GM18873 (cell line): ENCODE measurements around the gene CDK5RAP2.
"Not testable (repeated sequence)": the region's sequence is repeated elsewhere in the genome, so short reads cannot be mapped to it uniquely, and the experiment has no call there.

Experiments
- ATAC-seq: cut with Tn5 transposase; IDR thresholded peaks from one replicate; pipeline ENCODE4 v1.9.1; 2021; ENCODE audit warnings: mild to moderate bottlenecking, moderate library complexity, moderate number of reproducible peaks; ENCODE audit not compliant: unreplicated experiment, low FRiP score

Gene CDK5RAP2

GRCh38 chr9:120552210-120552704, 27.7 kb downstream of the CDK5RAP2 start:
- ATAC-seq, result not testable (repeated sequence)

- ATAC-seq, result no peak
Observed at GRCh38 chr9:120545701-120546550, 34.0 kb downstream of the CDK5RAP2 start.

GRCh38 chr9:120544441-120544840, 35.5 kb downstream of the CDK5RAP2 start:
- ATAC-seq, result no peak

GRCh38 chr9:120542701-120543490, 37.1 kb downstream of the CDK5RAP2 start:
- no peak for ATAC-seq

- no peak for ATAC-seq
Observed at GRCh38 chr9:120541921-120542320, 38.0 kb downstream of the CDK5RAP2 start.

- no peak for ATAC-seq
Observed at GRCh38 chr9:120539951-120540350, 40.0 kb downstream of the CDK5RAP2 start.

GRCh38 chr9:120538339-120538738, 41.6 kb downstream of the CDK5RAP2 start:
- ATAC-seq, result no peak

- ATAC-seq, result no peak
Observed at GRCh38 chr9:120536949-120537640, 42.9 kb downstream of the CDK5RAP2 start.

- ATAC-seq, result no peak
Observed at GRCh38 chr9:120536094-120536493, 43.9 kb downstream of the CDK5RAP2 start.

GRCh38 chr9:120534266-120534665, 45.7 kb downstream of the CDK5RAP2 start:
- no peak for ATAC-seq

- ATAC-seq, result no peak
Observed at GRCh38 chr9:120532891-120533290, 47.1 kb downstream of the CDK5RAP2 start.

- ATAC-seq, result no peak
Observed at GRCh38 chr9:120532475-120532874, 47.5 kb downstream of the CDK5RAP2 start.

GRCh38 chr9:120531683-120532300, 48.2 kb downstream of the CDK5RAP2 start:
- ATAC-seq, result no peak

GRCh38 chr9:120530220-120530832, 49.6 kb downstream of the CDK5RAP2 start:
- not testable (repeated sequence) for ATAC-seq

- ATAC-seq, result no peak
Observed at GRCh38 chr9:120528829-120529228, 51.1 kb downstream of the CDK5RAP2 start.

- ATAC-seq, result no peak
Observed at GRCh38 chr9:120528327-120528726, 51.6 kb downstream of the CDK5RAP2 start.

GRCh38 chr9:120526534-120526933, 53.4 kb downstream of the CDK5RAP2 start:
- ATAC-seq, result no peak

GRCh38 chr9:120524863-120525262, 55.1 kb downstream of the CDK5RAP2 start:
- ATAC-seq, result no peak

GRCh38 chr9:120524038-120524437, 55.9 kb downstream of the CDK5RAP2 start:
- no peak for ATAC-seq

- ATAC-seq, result no peak
Observed at GRCh38 chr9:120522558-120522957, 57.4 kb downstream of the CDK5RAP2 start.
